ENCODE results near the gene DCTN1.

DNA sequence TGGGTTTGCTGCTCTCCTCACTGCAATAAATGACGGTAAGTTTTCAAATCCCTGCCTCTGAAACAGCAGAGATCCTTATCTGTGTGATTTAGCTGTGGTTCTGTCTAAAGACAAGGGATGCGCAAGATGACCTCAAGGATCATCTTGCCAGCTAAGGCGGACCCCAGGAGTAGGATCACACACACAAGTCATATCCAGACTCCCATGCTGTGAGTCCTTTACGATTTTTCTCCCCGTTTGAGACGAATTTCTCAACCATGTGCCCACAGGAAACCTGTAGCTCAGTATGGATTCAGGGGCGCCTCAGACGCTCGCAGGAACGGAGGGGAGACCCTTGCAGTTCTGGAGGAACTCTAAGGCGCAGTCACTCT lies 11.1 kb upstream of the DCTN1 start:
- TF ChIP-seq CTCF (IDR thresholded peaks at IDR 0.05) (no peak), EZH2 (IDR thresholded peaks at IDR 0.05) (no peak), EZH2phosphoT487 (IDR thresholded peaks at IDR 0.05) (no peak)
